B cell (primary cell): ENCODE measurements around the gene SIRPB2. TPM values are rescaled to one million over a fixed set of nuclear protein-coding genes. Genes with fewer than 3 reads are reported as not detected.

Experiments
- ATAC-seq: fragments of 200-7000 bp; cut with Tn5 transposase; one replicate; pipeline ENCODE4 v1.10.0; 2021; ENCODE audit warnings: low read depth, mild to moderate bottlenecking, moderate number of reproducible peaks, moderate library complexity
- CTCF ChIA-PET: fragments of 350-600 bp; sonication (Branson Sonifier 250); formaldehyde crosslinking; loops from one replicate; lab custom pipeline; 2021; ENCODE audit warnings: antibody characterized with exemption, inconsistent platforms; lab: Charles Lee
- POLR2A ChIA-PET: fragments of 350-600 bp; sonication (Branson Sonifier 250); formaldehyde crosslinking; loops from one replicate; lab custom pipeline; 2021; ENCODE audit warnings: antibody characterized with exemption; lab: Charles Lee
- DNase-seq: peaks from one replicate; pipeline ENCODE4 v3.0.0; 2013
- H2AFZ ChIP-seq: 2 replicates; pipeline ENCODE4 v1.6.1; 2012; ENCODE audit warnings: mild to moderate bottlenecking, low read depth, low read length; ENCODE audit not compliant: insufficient read depth, poor library complexity, severe bottlenecking
- H3K27ac ChIP-seq, 2 donors: 1 replicate in 1 of 2; 2 replicates in 1 of 2; pipeline ENCODE4 v1.5.1; 2012 to 2013; ENCODE audit warnings: low read length in 2 of 2, mild to moderate bottlenecking in 2 of 2, moderate library complexity in 1 of 2
- H3K27me3 ChIP-seq, 4 experiments: fragments of 200-600 bp in 1 of 4; sonication (generic) in 1 of 4; replicated peaks in 1 of 4; 1 replicate in 2 of 4; 2 replicates in 2 of 4; pipeline versions ENCODE4 v1.6.1 to v1.7.0; 2013 to 2016; ENCODE audit warnings: low read length in 3 of 4, mild to moderate bottlenecking in 2 of 4, mixed read lengths in 1 of 4, moderate library complexity in 1 of 4; ENCODE audit not compliant: insufficient read depth in 4 of 4, control insufficient read depth in 3 of 4; ENCODE audit errors: control extremely low read depth in 1 of 4
- H3K36me3 ChIP-seq, 2 experiments: replicated peaks in 1 of 2; 1 replicate in 1 of 2; 2 replicates in 1 of 2; pipeline versions ENCODE4 v1.6.1 to v1.7.1; 2013; ENCODE audit warnings: low read length in 1 of 2; ENCODE audit not compliant: insufficient read depth in 2 of 2, control insufficient read depth in 1 of 2; ENCODE audit errors: control extremely low read depth in 1 of 2, extremely low read depth in 1 of 2
- H3K4me1 ChIP-seq, 2 donors: fragments of 200-600 bp in 1 of 2; sonication (generic) in 1 of 2; 1 replicate in 1 of 2; 2 replicates in 1 of 2; pipeline versions ENCODE4 v1.5.1 to v1.6.1; 2013 to 2017; ENCODE audit warnings: low read length in 2 of 2; ENCODE audit not compliant: control insufficient read depth in 2 of 2, insufficient read depth in 2 of 2
- H3K4me2 ChIP-seq: replicated peaks from 2 replicates; pipeline ENCODE3; 2012; ENCODE audit warnings: mild to moderate bottlenecking, low read depth, low read length; ENCODE audit not compliant: poor library complexity, severe bottlenecking
- H3K4me3 ChIP-seq, 5 experiments: fragments of 200-600 bp in 1 of 5; sonication (generic) in 1 of 5; 1 replicate in 3 of 5; 2 replicates in 2 of 5; pipeline versions ENCODE4 v1.5.1 to v1.7.0; 2011 to 2016; ENCODE audit warnings: low read length in 4 of 5, mild to moderate bottlenecking in 4 of 5, low read depth in 2 of 5, control low read depth in 1 of 5, moderate library complexity in 1 of 5; ENCODE audit not compliant: insufficient read depth in 1 of 5; ENCODE audit errors: control extremely low read depth in 1 of 5, extremely low read depth in 1 of 5
- H3K79me2 ChIP-seq: fragments of 200-600 bp; sonication (generic); one replicate; pipeline ENCODE4 v1.6.0; 2016; ENCODE audit warnings: low read length; ENCODE audit not compliant: control insufficient read depth, insufficient read depth
- H3K9ac ChIP-seq: fragments of 200-600 bp; sonication (generic); 2 replicates; pipeline ENCODE4 v1.6.1; 2017; ENCODE audit warnings: mild to moderate bottlenecking, low read length, moderate library complexity
- H3K9me3 ChIP-seq, 3 donors: one replicate each; pipeline versions ENCODE4 v1.6.1 to v1.7.1; 2013; ENCODE audit warnings: low read length in 2 of 3; ENCODE audit not compliant: control insufficient read depth in 2 of 3, insufficient read depth in 1 of 3; ENCODE audit errors: control extremely low read depth in 1 of 3
- H4K20me1 ChIP-seq: 2 replicates; pipeline ENCODE4 v1.6.0; 2012; ENCODE audit warnings: mild to moderate bottlenecking, low read length; ENCODE audit not compliant: insufficient read depth, control insufficient read depth, poor library complexity, severe bottlenecking
- H3K27ac Mint-ChIP-seq: one replicate; pipeline ENCODE4 v1.8.0; 2021; ENCODE audit warnings: mixed read lengths
- H3K27me3 Mint-ChIP-seq: one replicate; pipeline ENCODE4 v1.8.0; 2021; ENCODE audit warnings: mixed read lengths
- H3K4me1 Mint-ChIP-seq: one replicate; pipeline ENCODE4 v1.8.0; 2021; ENCODE audit warnings: mixed read lengths
- H3K4me3 Mint-ChIP-seq: one replicate; pipeline ENCODE4 v1.8.0; 2021; ENCODE audit warnings: mixed read lengths
- H3K9me3 Mint-ChIP-seq: one replicate; pipeline ENCODE4 v1.8.0; 2022; ENCODE audit warnings: mixed read lengths; ENCODE audit not compliant: insufficient read depth
- EZH2 ChIP-seq: IDR thresholded peaks from 2 replicates; pipeline ENCODE4 v1.6.1; 2012; ENCODE audit warnings: borderline replicate concordance, low read depth, mild to moderate bottlenecking, moderate library complexity, low read length; ENCODE audit not compliant: insufficient read depth, poor library complexity, severe bottlenecking
- WGBS: methylation state at CpG from one replicate; pipeline ENCODE4 v1.1.5; 2013; ENCODE audit warnings: missing lambda C conversion rate; ENCODE audit not compliant: insufficient coverage; 5-methylcytosine and 5-hydroxymethylcytosine counted together
- intact Hi-C: fragments of 100-400 bp; cut with micrococcal nuclease; formaldehyde crosslinking; loops from one replicate; pipeline ENCODE4 v1.10.0; 2022
- polyA plus RNA-seq: library from polyadenylated mRNA; depleted of rRNA; stranded (reverse); fragments of >200 nt; gene quantifications from 2 replicates; pipeline ENCODE4 v1.2.3, GENCODE V29; 2012
- total RNA-seq, 2 donors: library from RNA; stranded (reverse); fragments of 120-200 nt in 1 of 2; gene quantifications; 1 replicate in 1 of 2; 2 replicates in 1 of 2; pipeline versions ENCODE4 v1.2.3 to v1.2.4, GENCODE V29; 2013 to 2022
- TF ChIP-seq, protein P1 (sequence below): fragments of 200-600 bp; IDR thresholded peaks from one replicate; pipeline ENCODE4 v1.8.0; 2022; ENCODE audit warnings: antibody characterized with exemption, mild to moderate bottlenecking

SIRPB2 gene
- total and polyA plus RNA-seq, 2 donors (not counting 1 experiment from before 2014, with no cell fraction given): 0.51 TPM; not detected in 1

DNA sequence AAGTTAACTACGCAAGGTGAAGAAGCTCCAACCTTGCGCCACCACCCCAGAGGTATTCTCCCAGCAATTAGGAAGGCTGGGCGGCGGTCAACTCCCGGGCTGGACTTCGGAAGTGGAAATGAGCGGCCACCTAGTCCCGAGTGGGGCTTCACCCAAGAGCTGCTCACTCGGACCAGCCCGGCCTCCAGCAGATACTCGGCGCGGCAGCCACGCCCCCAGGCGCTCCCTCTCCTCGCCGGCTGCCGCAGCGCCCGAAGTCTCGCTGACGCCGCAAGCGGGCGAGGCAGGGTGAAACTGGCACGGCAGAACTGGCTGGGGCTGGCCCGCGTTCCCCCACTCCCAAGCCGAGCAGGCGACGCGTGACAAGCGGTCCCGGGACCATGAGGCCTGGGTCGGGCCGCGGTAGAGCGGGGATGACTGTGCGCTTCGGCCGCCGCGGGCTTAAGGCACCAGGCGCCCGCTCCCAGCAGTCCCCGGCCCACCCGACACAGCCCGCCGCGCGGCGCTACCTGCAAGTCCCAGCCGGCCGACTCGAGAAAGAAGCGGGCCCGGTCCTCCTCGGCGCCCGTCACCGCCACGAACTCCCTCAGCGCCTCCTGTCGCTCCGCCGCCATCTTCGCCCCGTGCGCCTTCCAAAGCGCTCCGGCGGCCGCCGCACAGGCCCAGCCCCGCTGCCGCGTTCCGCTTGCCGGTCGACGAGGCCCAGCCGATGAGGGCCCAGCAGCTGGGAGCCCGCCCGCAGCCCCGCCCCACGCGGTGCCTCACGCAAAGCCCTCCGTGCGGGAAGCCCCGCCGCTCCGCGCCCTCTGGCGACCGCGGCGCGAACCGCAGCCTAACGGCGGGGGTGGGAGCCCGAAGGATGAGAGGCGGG lies 24.8 kb downstream of the SIRPB2 start, which contains the start of gene NSFL1C:
NSFL1C (minus strand) TSS at position 639 of the 871 bp plus-strand sequence; CDS start at position 614, 25 bp downstream.
- Mint-ChIP-seq H3K4me1 (peaks cover 69% of the 10 kb centered on the region), H3K27ac (peak within 1 kb of the TSS; percentile 93), H3K4me3 (peak within 1 kb of the TSS; percentile 90), H3K9me3 (no peaks in the 10 kb centered on the region), H3K27me3 (no peaks in the 10 kb centered on the region)
- Histone ChIP-seq H3K27ac (peak within 1 kb of the TSS; percentile 79 to 92), H3K4me3 (peak within 1 kb of the TSS; percentile 69 to 92 (median 90)), H3K4me1 (peaks cover 49 to 54% of the 10 kb centered on the region in 2 donors), H4K20me1 (peaks cover 43% of the 10 kb centered on the region), H3K9ac (peak within 1 kb of the TSS; percentile 90), H3K9me3 (no peaks in the 10 kb centered on the region), H3K4me2 (peak within 1 kb of the TSS; percentile 92), H3K79me2 (peaks cover 44% of the 10 kb centered on the region), H3K27me3 (no peaks in the 10 kb centered on the region), H2AFZ (peak within 1 kb of the TSS; percentile 96), H3K36me3 (peaks cover 0 to 23% of the 10 kb centered on the region in 2 experiments)
- ChIA-PET CTCF (interaction anchor here (0.8 to 4.9 kb wide), 21 partner anchors 8 to 358 kb away, joined by 3 to 85 read pairs (median 4); partner anchors contain the start of genes FKBP1A and SNPH), POLR2A (interaction anchor here (0.5 to 2.6 kb wide), 6 partner anchors 37 to 1059 kb away, joined by 3 to 15 read pairs (median 6); partner anchors contain the start of genes FAM110A, FKBP1A and SNRPB)
- no peak for TF ChIP-seq EZH2
- TF ChIP-seq, protein P1, sequence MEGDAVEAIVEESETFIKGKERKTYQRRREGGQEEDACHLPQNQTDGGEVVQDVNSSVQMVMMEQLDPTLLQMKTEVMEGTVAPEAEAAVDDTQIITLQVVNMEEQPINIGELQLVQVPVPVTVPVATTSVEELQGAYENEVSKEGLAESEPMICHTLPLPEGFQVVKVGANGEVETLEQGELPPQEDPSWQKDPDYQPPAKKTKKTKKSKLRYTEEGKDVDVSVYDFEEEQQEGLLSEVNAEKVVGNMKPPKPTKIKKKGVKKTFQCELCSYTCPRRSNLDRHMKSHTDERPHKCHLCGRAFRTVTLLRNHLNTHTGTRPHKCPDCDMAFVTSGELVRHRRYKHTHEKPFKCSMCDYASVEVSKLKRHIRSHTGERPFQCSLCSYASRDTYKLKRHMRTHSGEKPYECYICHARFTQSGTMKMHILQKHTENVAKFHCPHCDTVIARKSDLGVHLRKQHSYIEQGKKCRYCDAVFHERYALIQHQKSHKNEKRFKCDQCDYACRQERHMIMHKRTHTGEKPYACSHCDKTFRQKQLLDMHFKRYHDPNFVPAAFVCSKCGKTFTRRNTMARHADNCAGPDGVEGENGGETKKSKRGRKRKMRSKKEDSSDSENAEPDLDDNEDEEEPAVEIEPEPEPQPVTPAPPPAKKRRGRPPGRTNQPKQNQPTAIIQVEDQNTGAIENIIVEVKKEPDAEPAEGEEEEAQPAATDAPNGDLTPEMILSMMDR: peak; percentile 100
- ATAC-seq: peak; percentile 92
- DNase-seq: peak; percentile 97
- WGBS: under 1% methylated on average over 104 of the region's 104 CpGs
- intact Hi-C loops: loop anchor here (1.0 to 10.0 kb wide), 10 partner anchors 30 to 1008 kb away; partner anchors contain the start of genes FAM110A, FKBP1A, PSMF1 and RAD21L1
